ENCODE data around the gene HNRNPH1. TPM values are rescaled to one million over a fixed set of nuclear protein-coding genes. Genes with fewer than 3 reads are reported as not detected.

Gene HNRNPH1
- total and polyA plus RNA-seq, 2 of the 13 experiments (the other 11 are each of a cell fraction or from before 2014, with no cell fraction given): 382 to 1,064 TPM

GRCh38 chr5:179623003-179623905, at the start of gene HNRNPH1 (continued):
- TF ChIP-seq ZNF782 (CRISPR knock-in tag; IDR thresholded peaks at IDR 0.05; ENCODE audit: borderline replicate concordance) (0 out of 2 replicates have a peak, but pooled peaks have one; percentile 53), MATR3 (CRISPR knock-in tag; IDR thresholded peaks at IDR 0.05) (no peak), IKZF5 (CRISPR knock-in tag; IDR thresholded peaks at IDR 0.05) (peak; percentile 68), STAG1 (CRISPR knock-in tag; IDR thresholded peaks at IDR 0.05) (no peak), SRSF1 (optimal IDR thresholded peaks at IDR 0.05; ENCODE audit: low read depth, low read length) (peak; percentile 63), GLI4 (CRISPR knock-in tag; IDR thresholded peaks at IDR 0.05; ENCODE audit: borderline replicate concordance) (peak; percentile 82; the same call in 1 of the 2 replicates), ZBTB42 (CRISPR knock-in tag; IDR thresholded peaks at IDR 0.05) (0 out of 2 replicates have a peak, but pooled peaks have one; percentile 84), GATAD1 (CRISPR knock-in tag; IDR thresholded peaks at IDR 0.05) (peak; percentile 80), CENPBD1 (CRISPR knock-in tag; IDR thresholded peaks at IDR 0.05; ENCODE audit: borderline replicate concordance, low read depth) (no peak; the same call in 1 of the 2 replicates), SMAD1 (CRISPR knock-in tag; IDR thresholded peaks at IDR 0.05; ENCODE audit: borderline replicate concordance, low read depth) (peak; percentile 94; the same call in 1 of the 2 replicates), SETDB1 (CRISPR knock-in tag; IDR thresholded peaks at IDR 0.05; ENCODE audit: borderline replicate concordance) (no peak), KLF9 (CRISPR knock-in tag; IDR thresholded peaks at IDR 0.05; ENCODE audit: low read depth) (no peak; the same call in 1 of the 2 replicates), ZNF629 (CRISPR knock-in tag; conservative IDR thresholded peaks at IDR 0.05) (no peak), PCBP1 (IDR thresholded peaks at IDR 0.05; ENCODE audit: borderline replicate concordance, low read depth, low read length) (no peak), ZFP91 (CRISPR knock-in tag; IDR thresholded peaks at IDR 0.05; ENCODE audit: borderline replicate concordance) (peak; percentile 63), LBX2 (CRISPR knock-in tag; IDR thresholded peaks at IDR 0.05; ENCODE audit: borderline replicate concordance) (no peak), ZBTB1 (CRISPR knock-in tag; IDR thresholded peaks at IDR 0.05; ENCODE audit: borderline replicate concordance) (no peak), DNMT1 (CRISPR knock-in tag; IDR thresholded peaks at IDR 0.05) (peak; percentile 55; the same call in 1 of the 2 replicates), AFF4 (CRISPR knock-in tag; IDR thresholded peaks at IDR 0.05) (peak; percentile 91)

All from HepG2 (cell line).